Liver (tissue), 9 donors: ENCODE measurements around the gene TTI1. TPM values are rescaled to one million over a fixed set of nuclear protein-coding genes. Genes with fewer than 3 reads are reported as not detected.
A peak's percentile ranks its signal among the peaks of the same experiment; 100 is the strongest.

Experiments
- DNase-seq: peaks from one replicate; pipeline ENCODE4 v3.0.0-alpha.2; 2017; ENCODE audit warnings: low spot score
- H3K27ac ChIP-seq, 2 donors: one replicate each; pipeline ENCODE4 v1.7.0; 2013; ENCODE audit warnings: inconsistent platforms in 2 of 2, low read length in 2 of 2, control low read depth in 1 of 2, low read depth in 1 of 2, mild to moderate bottlenecking in 1 of 2
- H3K27me3 ChIP-seq, 4 donors: one replicate each; pipeline versions ENCODE4 v1.6.1 to v1.7.0; 2013; ENCODE audit warnings: low read length in 3 of 4, inconsistent platforms in 1 of 4, mild to moderate bottlenecking in 1 of 4, moderate library complexity in 1 of 4; ENCODE audit not compliant: control insufficient read depth in 4 of 4, insufficient read depth in 4 of 4
- H3K36me3 ChIP-seq, 4 donors: one replicate each; pipeline versions ENCODE4 v1.6.1 to v1.7.0; 2013; ENCODE audit warnings: low read length in 3 of 4, mild to moderate bottlenecking in 3 of 4, low read depth in 1 of 4, moderate library complexity in 1 of 4; ENCODE audit not compliant: control insufficient read depth in 4 of 4, insufficient read depth in 3 of 4
- H3K4me1 ChIP-seq, 4 donors: one replicate each; pipeline versions ENCODE4 v1.6.1 to v1.7.0; 2013; ENCODE audit warnings: low read length in 3 of 4, mild to moderate bottlenecking in 3 of 4, moderate library complexity in 1 of 4; ENCODE audit not compliant: control insufficient read depth in 4 of 4, insufficient read depth in 4 of 4
- H3K4me3 ChIP-seq, 3 donors: one replicate each; pipeline versions ENCODE4 v1.6.1 to v1.7.0; 2013; ENCODE audit warnings: low read length in 3 of 3, control low read depth in 1 of 3, low read depth in 1 of 3, mild to moderate bottlenecking in 1 of 3
- H3K9ac ChIP-seq, 2 donors: one replicate each; pipeline ENCODE4 v1.7.0; 2013; ENCODE audit warnings: low read length in 2 of 2, mild to moderate bottlenecking in 2 of 2, moderate library complexity in 2 of 2, control low read depth in 1 of 2, low read depth in 1 of 2
- H3K9me3 ChIP-seq, 4 donors: one replicate each; pipeline versions ENCODE4 v1.6.1 to v1.7.0; 2013; ENCODE audit warnings: low read length in 3 of 4; ENCODE audit not compliant: control insufficient read depth in 4 of 4
- ATF3 ChIP-seq: IDR thresholded peaks from 2 replicates; pipeline ENCODE4 v1.6.1; 2016; ENCODE audit warnings: antibody characterized with exemption
- EGR1 ChIP-seq, 2 donors: IDR thresholded peaks; 2 replicates each; pipeline ENCODE4 v1.6.1; 2016 to 2018; ENCODE audit warnings: antibody characterized with exemption in 2 of 2, low read depth in 2 of 2
- FOXA1 ChIP-seq: IDR thresholded peaks from 2 replicates; pipeline ENCODE4 v1.6.1; 2016; ENCODE audit warnings: antibody characterized with exemption
- HNF4A ChIP-seq, 2 donors: conservative IDR thresholded peaks; 2 replicates each; pipeline ENCODE4 v1.6.1; 2016; ENCODE audit warnings: antibody characterized with exemption in 2 of 2, mild to moderate bottlenecking in 2 of 2
- HNF4G ChIP-seq: IDR thresholded peaks from 2 replicates; pipeline ENCODE4 v1.6.1; 2016; ENCODE audit warnings: antibody characterized with exemption
- JUND ChIP-seq, 2 donors: IDR thresholded peaks; 2 replicates each; pipeline ENCODE4 v1.6.1; 2016; ENCODE audit warnings: antibody characterized with exemption in 2 of 2
- MAX ChIP-seq: IDR thresholded peaks from 2 replicates; pipeline ENCODE4 v1.6.1; 2016; ENCODE audit warnings: antibody characterized with exemption
- REST ChIP-seq: IDR thresholded peaks from 2 replicates; pipeline ENCODE4 v1.6.1; 2016; ENCODE audit warnings: antibody characterized with exemption, mild to moderate bottlenecking
- SP1 ChIP-seq: IDR thresholded peaks from 2 replicates; pipeline ENCODE4 v1.6.1; 2018; ENCODE audit warnings: antibody characterized with exemption, mild to moderate bottlenecking
- TAF1 ChIP-seq: conservative IDR thresholded peaks from 2 replicates; pipeline ENCODE4 v1.6.1; 2016; ENCODE audit warnings: antibody characterized with exemption, mild to moderate bottlenecking
- YY1 ChIP-seq: IDR thresholded peaks from 2 replicates; pipeline ENCODE4 v1.6.1; 2016; ENCODE audit warnings: antibody characterized with exemption, mild to moderate bottlenecking
- ZBTB33 ChIP-seq: IDR thresholded peaks from 2 replicates; pipeline ENCODE4 v1.6.1; 2016; ENCODE audit warnings: antibody characterized with exemption
- WGBS: extraction: QIAGEN DNeasy Blood & Tissue Kit; methylation state at CpG from one replicate; pipeline ENCODE4 v1.1.7; 2013; 5-methylcytosine and 5-hydroxymethylcytosine counted together
- polyA plus RNA-seq, 2 donors: library from polyadenylated mRNA; stranded (reverse) in 1 of 2; unstranded in 1 of 2; fragments of 200-250 nt in 1 of 2; fragments of >200 nt in 1 of 2; fragmentation: Nextera tagmentation in 1 of 2; extraction: Ambion mirVana in 1 of 2; gene quantifications; one replicate each; pipeline versions ENCODE4 v1.2.1 to v1.2.3, GENCODE V29; 2013 to 2015
- total RNA-seq, 2 donors: library from RNA; depleted of rRNA; stranded (reverse); fragments of >200 nt; gene quantifications; one replicate each; pipeline ENCODE4 v1.2.3, GENCODE V29; 2014
- donor health status: healthy.
- donor health status: healthy.
- donor health status: healthy.
- donor health status: healthy.
- donor health status: healthy.

The TTI1 gene
- total and polyA plus RNA-seq, 4 donors = 4.6 to 20.4 (median 11.3) TPM

GRCh38 chr20:38082894-38083293, 49.6 kb upstream of the TTI1 start:
- Histone ChIP-seq H3K9ac (no peak overlapping the region), H3K27ac (no peak overlapping the region), H3K4me3 (no peak overlapping the region), H3K27me3 (no peaks in the 10 kb centered on the region), H3K4me1 (peaks cover 0 to 11% (median 4%) of the 10 kb centered on the region in 4 donors), H3K36me3 (peaks cover 2 to 44% (median 24%) of the 10 kb centered on the region in 4 donors), H3K9me3 (no peaks in the 10 kb centered on the region)
- TF ChIP-seq ATF3 (no peak), REST (peak; percentile 31), ZBTB33 (no peak), MAX (no peak), TAF1 (no peak), HNF4A (conservative IDR thresholded peaks at IDR 0.05) (peak in 1 of 2 donors; percentile 13), YY1 (no peak), HNF4G (no peak)
- no peak for DNase-seq

GRCh38 chr20:38081575-38081974, 48.3 kb upstream of the TTI1 start:
- Histone ChIP-seq H3K27me3 (no peaks in the 10 kb centered on the region), H3K9ac (no peak overlapping the region), H3K4me3 (no peak overlapping the region), H3K36me3 (peaks cover 4 to 40% (median 26%) of the 10 kb centered on the region in 4 donors), H3K27ac (no peak overlapping the region), H3K9me3 (no peaks in the 10 kb centered on the region), H3K4me1 (peaks cover 0 to 11% (median 4%) of the 10 kb centered on the region in 4 donors)
- no peak for TF ChIP-seq HNF4A (conservative IDR thresholded peaks at IDR 0.05)
- TF ChIP-seq JUND (IDR thresholded peaks at IDR 0.05) = no peak
- TF ChIP-seq ATF3 = no peak
- DNase-seq = no peak
- WGBS = 94% methylated on average over 3 of the region's 3 CpGs

- Histone ChIP-seq H3K4me1 (peaks cover 1 to 14% (median 7%) of the 10 kb centered on the region in 4 donors), H3K36me3 (peaks cover 4 to 25% (median 18%) of the 10 kb centered on the region in 4 donors), H3K27ac (no peak overlapping the region), H3K9me3 (no peaks in the 10 kb centered on the region), H3K9ac (no peak overlapping the region), H3K27me3 (no peaks in the 10 kb centered on the region), H3K4me3 (no peak overlapping the region)
- 98% methylated on average over 3 of the region's 3 CpGs for WGBS
- no peak for DNase-seq
- no peak for TF ChIP-seq TAF1
- TF ChIP-seq SP1 = no peak
- TF ChIP-seq EGR1 (IDR thresholded peaks at IDR 0.05; ENCODE audit: low read depth in 2 of 2) = no peak
- TF ChIP-seq HNF4A (conservative IDR thresholded peaks at IDR 0.05) = no peak
- TF ChIP-seq MAX = no peak
- no peak for TF ChIP-seq JUND (IDR thresholded peaks at IDR 0.05)
- TF ChIP-seq FOXA1 = no peak
- TF ChIP-seq YY1 = no peak
These were observed 46.1 kb upstream of the TTI1 start for GRCh38 chr20:38079353-38079752.
